Femur (tissue), 1 donor: Measurements from ENCODE around the gene CDH24.
A peak's percentile ranks its signal among the peaks of the same experiment; 100 is the strongest.

ENCODE experiments used
- DNase-seq: peaks from one replicate; pipeline ENCODE4 v3.0.0-alpha.2; 2017

CDH24 gene

GRCh38 chr14:23089498-23090253 lies 32.4 kb upstream of the CDH24 start:
- no peak for DNase-seq

- DNase-seq, result no peak
Observed at GRCh38 chr14:23086565-23086964, 29.2 kb upstream of the CDH24 start.

GRCh38 chr14:23085458-23085857 lies 28.1 kb upstream of the CDH24 start:
- no peak for DNase-seq

- DNase-seq, result no peak
Observed at GRCh38 chr14:23080474-23080873, 23.2 kb upstream of the CDH24 start.

GRCh38 chr14:23079716-23080115 lies 22.4 kb upstream of the CDH24 start:
- no peak for DNase-seq

GRCh38 chr14:23078692-23079116 lies 21.4 kb upstream of the CDH24 start:
- no peak for DNase-seq

- no peak for DNase-seq
Observed at GRCh38 chr14:23077962-23078361, 20.6 kb upstream of the CDH24 start.

GRCh38 chr14:23076785-23077408 lies 19.6 kb upstream of the CDH24 start:
- no peak for DNase-seq

GRCh38 chr14:23074906-23075305 lies 17.6 kb upstream of the CDH24 start:
- no peak for DNase-seq

GRCh38 chr14:23071921-23072539 lies 14.7 kb upstream of the CDH24 start:
- DNase-seq, result no peak

GRCh38 chr14:23071244-23071920 lies 14.1 kb upstream of the CDH24 start:
- peak; percentile 92 for DNase-seq

GRCh38 chr14:23070262-23071129 lies 13.2 kb upstream of the CDH24 start:
- DNase-seq, result no peak

- DNase-seq, result no peak
Observed at GRCh38 chr14:23069413-23069806, 12.1 kb upstream of the CDH24 start.

GRCh38 chr14:23068789-23069412 lies 11.6 kb upstream of the CDH24 start:
- peak; percentile 91 for DNase-seq

GRCh38 chr14:23067847-23068788 lies 10.8 kb upstream of the CDH24 start:
- DNase-seq, result no peak

- DNase-seq, result no peak
Observed at GRCh38 chr14:23066855-23067744, 9.8 kb upstream of the CDH24 start.

- DNase-seq, result no peak
Observed at GRCh38 chr14:23066368-23066767, 9.0 kb upstream of the CDH24 start.

GRCh38 chr14:23063601-23064000 lies 6.3 kb upstream of the CDH24 start:
- DNase-seq, result no peak

GRCh38 chr14:23062002-23062401 lies 4.7 kb upstream of the CDH24 start:
- no peak for DNase-seq
